T-cell (primary cell): ENCODE measurements around the gene MYADML2. TPM values are rescaled to one million over a fixed set of nuclear protein-coding genes. Genes with fewer than 3 reads are reported as not detected.

Experiments
- ATAC-seq, 4 experiments: fragments of 200-7000 bp in 3 of 4; fragments of 150-1000 bp in 1 of 4; cut with Tn5 transposase; replicated peaks in 1 of 4; 1 replicate in 3 of 4; 2 replicates in 1 of 4; pipeline ENCODE4 v1.10.0; 2021; ENCODE audit warnings: moderate library complexity in 3 of 4, mild to moderate bottlenecking in 2 of 4, moderate number of reproducible peaks in 1 of 4
- CTCF ChIA-PET, 2 donors: fragments of 300-600 bp; sonication (Branson Sonifier 250); formaldehyde crosslinking; loops; one replicate each; lab custom pipeline; 2022; ENCODE audit warnings: antibody characterized with exemption in 2 of 2; lab: Charles Lee
- POLR2A ChIA-PET, 2 donors: fragments of 300-600 bp; sonication (Branson Sonifier 250); formaldehyde crosslinking; loops; one replicate each; lab custom pipeline; 2022; ENCODE audit warnings: antibody characterized with exemption in 2 of 2; lab: Charles Lee
- DNase-seq, 35 experiments: peaks; one replicate each; pipeline versions ENCODE4 v3.0.0 to v3.0.0-alpha.2; 2013 to 2023
- H3K27ac ChIP-seq: one replicate; pipeline ENCODE4 v1.5.1; 2013; ENCODE audit warnings: low read length
- H3K27me3 ChIP-seq, 2 experiments: replicated peaks in 1 of 2; 1 replicate in 1 of 2; 2 replicates in 1 of 2; pipeline versions ENCODE4 v1.6.1 to v1.7.0; 2013; ENCODE audit warnings: low read length in 1 of 2, mixed read lengths in 1 of 2; ENCODE audit not compliant: control insufficient read depth in 2 of 2, insufficient read depth in 2 of 2; ENCODE audit errors: extremely low read depth in 1 of 2
- H3K36me3 ChIP-seq, 2 donors: 1 replicate in 1 of 2; 2 replicates in 1 of 2; pipeline versions ENCODE4 v1.6.1 to v1.7.0; 2013; ENCODE audit warnings: low read length in 1 of 2; ENCODE audit not compliant: control insufficient read depth in 2 of 2, insufficient read depth in 1 of 2; ENCODE audit errors: extremely low read depth in 1 of 2
- H3K4me1 ChIP-seq, 2 experiments: 1 replicate in 1 of 2; 2 replicates in 1 of 2; pipeline versions ENCODE4 v1.6.1 to v1.7.0; 2013; ENCODE audit warnings: low read length in 2 of 2, mixed read lengths in 1 of 2; ENCODE audit not compliant: insufficient read depth in 2 of 2, control insufficient read depth in 1 of 2; ENCODE audit errors: extremely low read depth in 1 of 2
- H3K4me3 ChIP-seq, 2 donors: 1 replicate in 1 of 2; 2 replicates in 1 of 2; pipeline versions ENCODE4 v1.5.1 to v1.7.0; 2013; ENCODE audit warnings: mild to moderate bottlenecking in 2 of 2, low read length in 1 of 2, moderate library complexity in 1 of 2; ENCODE audit not compliant: control insufficient read depth in 1 of 2; ENCODE audit errors: extremely low read depth in 1 of 2
- H3K9me3 ChIP-seq: 2 replicates; pipeline ENCODE4 v1.7.0; 2013
- H3K27ac Mint-ChIP-seq, 2 donors: one replicate each; pipeline ENCODE4 v1.8.0; 2020 to 2021; ENCODE audit warnings: mild to moderate bottlenecking in 2 of 2, mixed read lengths in 2 of 2
- H3K27me3 Mint-ChIP-seq, 2 donors: one replicate each; pipeline ENCODE4 v1.8.0; 2021 to 2022; ENCODE audit warnings: mixed read lengths in 2 of 2
- H3K36me3 Mint-ChIP-seq: one replicate; pipeline ENCODE4 v1.8.0; 2021; ENCODE audit warnings: mixed read lengths
- H3K4me1 Mint-ChIP-seq, 3 donors: one replicate each; pipeline ENCODE4 v1.8.0; 2020 to 2022; ENCODE audit warnings: mixed read lengths in 3 of 3, mild to moderate bottlenecking in 1 of 3
- H3K4me3 Mint-ChIP-seq, 3 donors: one replicate each; pipeline ENCODE4 v1.8.0; 2020 to 2022; ENCODE audit warnings: mild to moderate bottlenecking in 3 of 3, mixed read lengths in 3 of 3, moderate library complexity in 3 of 3
- H3K9me3 Mint-ChIP-seq, 3 donors: one replicate each; pipeline ENCODE4 v1.8.0; 2020 to 2022; ENCODE audit warnings: mixed read lengths in 3 of 3
- WGBS: methylation state at CpG from one replicate; pipeline ENCODE4 v1.1.5; 2013; ENCODE audit warnings: missing lambda C conversion rate; ENCODE audit not compliant: insufficient coverage; 5-methylcytosine and 5-hydroxymethylcytosine counted together
- total RNA-seq, 35 experiments: library from RNA in 6 of 35; stranded (reverse) in 6 of 35; fragments of 120-200 nt in 1 of 35; gene quantifications; one replicate each; pipeline versions ENCODE4 v1.2.1 to v1.2.4 and lab custom pipeline; 2013 to 2026

Gene MYADML2
- total RNA-seq, 5 donors from 2014 or later (not counting 1 experiment from before 2014, with no cell fraction given) = not detected

- CTCF ChIA-PET = no interaction called here
- DNase-seq (no peak), ATAC-seq (no peak)
- H3K27ac ChIP-seq = no peak overlapping the region
- peaks cover 10 to 40% of the 10 kb centered on the region in 2 donors for H3K36me3 ChIP-seq
- POLR2A ChIA-PET = no interaction called here
- H3K27ac Mint-ChIP-seq = no peak overlapping the region
- H3K9me3 Mint-ChIP-seq = no peaks in the 10 kb centered on the region
- peaks cover 0 to 18% of the 10 kb centered on the region in 2 experiments for H3K4me1 ChIP-seq
- H3K4me3 ChIP-seq = no peak overlapping the region
- H3K4me3 Mint-ChIP-seq = peak overlapping the region in 1 of 3 donors; percentile 57
- H3K9me3 ChIP-seq = no peaks in the 10 kb centered on the region
- peaks cover 8 to 14% of the 10 kb centered on the region in 2 donors for H3K27me3 Mint-ChIP-seq
- H3K4me1 Mint-ChIP-seq = peaks cover 6 to 8% (median 6%) of the 10 kb centered on the region in 3 donors
- H3K27me3 ChIP-seq = peaks cover 0 to 23% of the 10 kb centered on the region in 2 experiments
- WGBS = 88% methylated on average over 14 of the region's 18 CpGs
- peaks cover 24% of the 10 kb centered on the region for H3K36me3 Mint-ChIP-seq
Observed at GRCh38 chr17:81900181-81900820, 46.7 kb downstream of the MYADML2 start.

DNA sequence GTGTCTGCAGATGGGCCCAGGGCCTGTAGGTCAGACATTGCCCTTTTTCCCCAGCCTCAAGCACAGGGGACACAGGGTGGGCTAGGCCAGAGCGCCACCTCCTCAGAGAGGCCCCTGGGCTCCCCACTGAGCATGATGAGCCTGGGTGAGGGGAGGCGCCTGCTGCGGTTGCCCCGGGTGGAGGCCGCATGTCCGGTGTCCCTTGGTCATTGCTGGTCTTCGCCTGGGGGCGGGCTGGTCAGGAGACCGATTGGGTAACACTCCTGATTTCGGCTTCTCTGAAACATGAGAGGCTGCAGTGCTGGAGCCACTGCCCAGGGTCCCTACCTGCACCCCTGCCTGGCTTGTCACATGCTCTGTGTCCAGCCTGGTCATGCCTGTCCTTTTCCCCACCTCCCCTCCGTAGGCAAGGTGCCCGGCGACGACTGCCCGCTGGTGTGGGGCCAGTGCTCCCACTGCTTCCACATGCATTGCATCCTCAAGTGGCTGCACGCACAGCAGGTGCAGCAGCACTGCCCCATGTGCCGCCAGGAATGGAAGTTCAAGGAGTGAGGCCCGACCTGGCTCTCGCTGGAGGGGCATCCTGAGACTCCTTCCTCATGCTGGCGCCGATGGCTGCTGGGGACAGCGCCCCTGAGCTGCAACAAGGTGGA lies 47.4 kb downstream of the MYADML2 start:
- H3K9me3 ChIP-seq = no peaks in the 10 kb centered on the region
- CTCF ChIA-PET = no interaction called here
- H3K27me3 Mint-ChIP-seq = peaks cover 8 to 14% of the 10 kb centered on the region in 2 donors
- no peaks in the 10 kb centered on the region for H3K9me3 Mint-ChIP-seq
- H3K4me1 Mint-ChIP-seq = peaks cover 6 to 8% (median 6%) of the 10 kb centered on the region in 3 donors
- no peak overlapping the region for H3K27ac ChIP-seq
- H3K4me1 ChIP-seq = peaks cover 0 to 18% of the 10 kb centered on the region in 2 experiments
- no peak for DNase-seq
- H3K36me3 ChIP-seq = peaks cover 9 to 37% of the 10 kb centered on the region in 2 donors
- no peak overlapping the region for H3K4me3 Mint-ChIP-seq
- no peak for ATAC-seq
- H3K4me3 ChIP-seq = no peak overlapping the region
- H3K27ac Mint-ChIP-seq = no peak overlapping the region
- POLR2A ChIA-PET = no interaction called here
- 98% methylated on average over 19 of the region's 22 CpGs for WGBS
- H3K27me3 ChIP-seq = peaks cover 0 to 23% of the 10 kb centered on the region in 2 experiments
- H3K36me3 Mint-ChIP-seq = peaks cover 26% of the 10 kb centered on the region

- 95% methylated on average over 9 of the region's 9 CpGs for WGBS
- peaks cover 26% of the 10 kb centered on the region for H3K36me3 Mint-ChIP-seq
- H3K4me1 Mint-ChIP-seq = peaks cover 6 to 8% (median 6%) of the 10 kb centered on the region in 3 donors
- ChIA-PET CTCF (no interaction called here), POLR2A (no interaction called here)
- ATAC-seq (no peak), DNase-seq (no peak)
- no peaks in the 10 kb centered on the region for H3K9me3 ChIP-seq
- H3K4me3 Mint-ChIP-seq = no peak overlapping the region
- no peaks in the 10 kb centered on the region for H3K9me3 Mint-ChIP-seq
- H3K36me3 ChIP-seq = peaks cover 9 to 35% of the 10 kb centered on the region in 2 donors
- peaks cover 8 to 14% of the 10 kb centered on the region in 2 donors for H3K27me3 Mint-ChIP-seq
- peaks cover 0 to 18% of the 10 kb centered on the region in 2 experiments for H3K4me1 ChIP-seq
- H3K27ac Mint-ChIP-seq = no peak overlapping the region
- no peak overlapping the region for H3K4me3 ChIP-seq
- H3K27ac ChIP-seq = no peak overlapping the region
- H3K27me3 ChIP-seq = peaks cover 0 to 23% of the 10 kb centered on the region in 2 experiments
Observed at GRCh38 chr17:81898885-81899284, 48.1 kb downstream of the MYADML2 start.

- peaks cover 9 to 35% of the 10 kb centered on the region in 2 donors for H3K36me3 ChIP-seq
- H3K4me3 ChIP-seq = no peak overlapping the region
- Mint-ChIP-seq H3K27ac (no peak overlapping the region), H3K4me1 (peaks cover 6 to 8% (median 8%) of the 10 kb centered on the region in 3 donors), H3K36me3 (peaks cover 26% of the 10 kb centered on the region), H3K4me3 (no peak overlapping the region), H3K27me3 (peaks cover 8 to 14% of the 10 kb centered on the region in 2 donors), H3K9me3 (no peaks in the 10 kb centered on the region)
- no peak overlapping the region for H3K27ac ChIP-seq
- POLR2A ChIA-PET = no interaction called here
- WGBS = 94% methylated on average over 19 of the region's 19 CpGs
- no peak for ATAC-seq
- DNase-seq = no peak
- H3K27me3 ChIP-seq = peaks cover 0 to 20% of the 10 kb centered on the region in 2 experiments
- peaks cover 0 to 18% of the 10 kb centered on the region in 2 experiments for H3K4me1 ChIP-seq
- CTCF ChIA-PET = interaction anchor here in 1 of 2 donors (1.1 kb wide), 1 partner anchor 125 kb away, joined by 4 read pairs; the partner anchor contains the start of genes CENPX and LRRC45
- no peaks in the 10 kb centered on the region for H3K9me3 ChIP-seq
Observed at GRCh38 chr17:81898029-81898866, 48.8 kb downstream of the MYADML2 start.

DNA sequence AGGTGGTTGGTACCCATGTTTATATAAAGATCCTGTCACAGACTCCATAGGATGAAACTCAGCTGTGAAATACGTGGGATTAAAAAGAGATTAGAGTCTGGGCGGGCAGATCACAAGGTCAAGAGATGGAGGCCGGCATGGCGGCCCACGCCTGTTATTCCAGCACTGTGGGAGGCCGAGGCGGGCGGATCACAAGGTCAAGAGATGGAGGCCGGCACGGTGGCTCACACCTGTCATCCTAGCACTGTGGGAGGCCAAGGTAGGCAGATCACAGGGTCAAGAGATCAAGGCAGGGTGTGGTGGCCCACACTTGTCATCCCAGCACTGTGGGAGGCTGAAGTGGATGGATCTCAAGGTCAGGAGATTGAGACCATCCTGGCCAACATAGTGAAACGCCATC lies 51.6 kb downstream of the MYADML2 start:
- H3K27me3 Mint-ChIP-seq = peaks cover 0 to 2% of the 10 kb centered on the region in 2 donors
- H3K4me1 Mint-ChIP-seq = peaks cover 0 to 12% (median 6%) of the 10 kb centered on the region in 3 donors
- no peak overlapping the region for H3K4me3 Mint-ChIP-seq
- POLR2A ChIA-PET = no interaction called here
- no peak overlapping the region for H3K4me3 ChIP-seq
- no peak overlapping the region for H3K27ac ChIP-seq
- ATAC-seq (no peak), DNase-seq (no peak)
- WGBS = 100% methylated on average over 6 of the region's 11 CpGs
- peaks cover 9 to 36% of the 10 kb centered on the region in 2 donors for H3K36me3 ChIP-seq
- H3K9me3 Mint-ChIP-seq = no peaks in the 10 kb centered on the region
- CTCF ChIA-PET = no interaction called here
- peaks cover 22% of the 10 kb centered on the region for H3K36me3 Mint-ChIP-seq
- H3K27me3 ChIP-seq = no peaks in the 10 kb centered on the region
- H3K4me1 ChIP-seq = peaks cover 3 to 15% of the 10 kb centered on the region in 2 experiments
- no peaks in the 10 kb centered on the region for H3K9me3 ChIP-seq
- H3K27ac Mint-ChIP-seq = no peak overlapping the region

- peaks cover 28% of the 10 kb centered on the region for H3K36me3 Mint-ChIP-seq
- no peaks in the 10 kb centered on the region for H3K9me3 Mint-ChIP-seq
- H3K4me1 ChIP-seq = peaks cover 10 to 36% of the 10 kb centered on the region in 2 experiments
- WGBS = 0% methylated on average over 40 of the region's 40 CpGs
- CTCF ChIA-PET = no interaction called here
- peak overlapping the region; percentile 95 to 96 for H3K27ac Mint-ChIP-seq
- DNase-seq (no peak), ATAC-seq (peak in 1 of 4 experiments; percentile 13)
- H3K27me3 ChIP-seq = no peaks in the 10 kb centered on the region
- H3K27me3 Mint-ChIP-seq = no peaks in the 10 kb centered on the region
- peak overlapping the region in 1 of 2 donors; percentile 54 for H3K4me3 ChIP-seq
- H3K4me1 Mint-ChIP-seq = peaks cover 12 to 32% (median 21%) of the 10 kb centered on the region in 3 donors
- peak overlapping the region; percentile 90 to 96 (median 91) for H3K4me3 Mint-ChIP-seq
- POLR2A ChIA-PET = no interaction called here
- H3K36me3 ChIP-seq = peaks cover 2 to 51% of the 10 kb centered on the region in 2 donors
- H3K27ac ChIP-seq = no peak overlapping the region
- no peaks in the 10 kb centered on the region for H3K9me3 ChIP-seq
Observed at GRCh38 chr17:81891303-81891552, 55.8 kb downstream of the MYADML2 start.
